ENCODE measurements around the gene ZCCHC4. TPM values are rescaled to one million over a fixed set of nuclear protein-coding genes. Genes with fewer than 3 reads are reported as not detected.

The ZCCHC4 gene
- polyA plus RNA-seq, 1 of the 3 experiments (the other 2 are of a cell fraction): 4.8 TPM

- Histone ChIP-seq H3K4me3 (ENCODE audit: low read depth in 2 of 2, low read length in 1 of 2) (no peak overlapping the region), H3K27ac (ENCODE audit: low read depth in 2 of 2, low read length in 1 of 2) (no peak overlapping the region), H4K20me1 (ENCODE audit: insufficient read depth) (no peaks in the 10 kb centered on the region), H3K27me3 (ENCODE audit: insufficient read depth) (no peaks in the 10 kb centered on the region), H2AFZ (ENCODE audit: low read depth) (no peak overlapping the region), H3K9me2 (no peaks in the 10 kb centered on the region), H3K9ac (no peak overlapping the region), H3K79me2 (ENCODE audit: insufficient read depth) (no peaks in the 10 kb centered on the region), H3K36me3 (replicated peaks in 1 of 2; ENCODE audit: control insufficient read depth in 1 of 2, insufficient read depth in 2 of 2, low read length in 1 of 2) (peaks cover 9 to 15% of the 10 kb centered on the region in 2 experiments), H3K9me3 (no peaks in the 10 kb centered on the region), H3K4me1 (ENCODE audit: control insufficient read depth in 1 of 2, insufficient read depth in 2 of 2, low read depth in 1 of 2, low read length in 1 of 2) (no peaks in the 10 kb centered on the region), H3F3A (replicated peaks; ENCODE audit: insufficient read depth) (no peaks in the 10 kb centered on the region), H3K4me2 (no peak overlapping the region)
- TF ChIP-seq RXRA (IDR thresholded peaks at IDR 0.05; ENCODE audit: borderline replicate concordance, low read depth) (no peak), MEF2A (IDR thresholded peaks at IDR 0.05; ENCODE audit: borderline replicate concordance, low read depth) (no peak), TEAD4 (IDR thresholded peaks at IDR 0.05; ENCODE audit: borderline replicate concordance, insufficient read depth) (no peak), REST (IDR thresholded peaks at IDR 0.05; ENCODE audit: low read depth, low read length) (no peak), RCOR1 (IDR thresholded peaks at IDR 0.05; ENCODE audit: low read length) (no peak), CHD2 (IDR thresholded peaks at IDR 0.05; ENCODE audit: low read length, partially characterized antibody) (no peak), TAF1 (IDR thresholded peaks at IDR 0.05; ENCODE audit: borderline replicate concordance, low read depth, low read length) (no peak), NFIC (IDR thresholded peaks at IDR 0.05; ENCODE audit: borderline replicate concordance) (no peak), NRF1 (IDR thresholded peaks at IDR 0.05; ENCODE audit: low read depth, low read length) (no peak), EZH2phosphoT487 (IDR thresholded peaks at IDR 0.05; ENCODE audit: borderline replicate concordance, low read depth) (no peak), JUND (IDR thresholded peaks at IDR 0.05) (no peak), CTCF (IDR thresholded peaks at IDR 0.05) (no peak), MXI1 (IDR thresholded peaks at IDR 0.05; ENCODE audit: low read depth, low read length) (no peak), FOXM1 (IDR thresholded peaks at IDR 0.05; ENCODE audit: low read depth) (no peak), PBX3 (IDR thresholded peaks at IDR 0.05) (no peak), ELF1 (IDR thresholded peaks at IDR 0.05) (no peak), GATA2 (CRISPR knock-in tag; IDR thresholded peaks at IDR 0.05) (no peak), FOSL2 (IDR thresholded peaks at IDR 0.05; ENCODE audit: borderline replicate concordance, low read depth) (no peak), SIN3A (IDR thresholded peaks at IDR 0.05; ENCODE audit: borderline replicate concordance, low read depth, low read length) (no peak)
- ChIA-PET CTCF (interaction anchor here (0.9 to 4.5 kb wide), 17 partner anchors 8 to 879 kb away, joined by 3 to 40 read pairs (median 9); partner anchors contain the start of genes ANAPC4 and ZCCHC4), POLR2A (no interaction called here)
- no peak for DNase-seq
Observed at GRCh38 chr4:25367877-25368276, 55.3 kb downstream of the ZCCHC4 start.
